GM12872 (cell line): ENCODE measurements around the gene HDAC6.

Experiments used
- TF ChIP-seq, protein P1 (sequence below): IDR thresholded peaks from 3 replicates; pipeline ENCODE4 v1.5.1; 2011; ENCODE audit warnings: low read depth, mild to moderate bottlenecking, low read length, moderate library complexity; ENCODE audit not compliant: insufficient read depth

HDAC6 gene

DNA sequence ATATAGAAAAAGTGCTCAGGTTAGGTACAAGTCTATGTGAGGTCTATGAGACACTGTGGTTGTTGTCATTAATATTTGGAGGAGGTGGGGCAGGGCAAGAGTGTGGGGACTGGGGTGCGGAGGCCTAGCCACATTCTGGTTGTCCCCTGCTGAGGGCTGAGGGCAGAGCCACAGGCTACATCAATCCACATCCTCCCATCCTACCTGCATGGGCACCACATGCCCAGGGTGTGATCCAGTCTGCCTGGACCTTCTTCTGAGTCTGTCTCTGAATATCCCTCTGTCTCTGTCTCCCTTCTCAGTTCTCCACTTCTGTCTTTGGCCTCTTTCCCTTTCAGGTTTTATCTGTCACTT is 16.7 kb upstream of the HDAC6 start:
- TF ChIP-seq, protein P1, sequence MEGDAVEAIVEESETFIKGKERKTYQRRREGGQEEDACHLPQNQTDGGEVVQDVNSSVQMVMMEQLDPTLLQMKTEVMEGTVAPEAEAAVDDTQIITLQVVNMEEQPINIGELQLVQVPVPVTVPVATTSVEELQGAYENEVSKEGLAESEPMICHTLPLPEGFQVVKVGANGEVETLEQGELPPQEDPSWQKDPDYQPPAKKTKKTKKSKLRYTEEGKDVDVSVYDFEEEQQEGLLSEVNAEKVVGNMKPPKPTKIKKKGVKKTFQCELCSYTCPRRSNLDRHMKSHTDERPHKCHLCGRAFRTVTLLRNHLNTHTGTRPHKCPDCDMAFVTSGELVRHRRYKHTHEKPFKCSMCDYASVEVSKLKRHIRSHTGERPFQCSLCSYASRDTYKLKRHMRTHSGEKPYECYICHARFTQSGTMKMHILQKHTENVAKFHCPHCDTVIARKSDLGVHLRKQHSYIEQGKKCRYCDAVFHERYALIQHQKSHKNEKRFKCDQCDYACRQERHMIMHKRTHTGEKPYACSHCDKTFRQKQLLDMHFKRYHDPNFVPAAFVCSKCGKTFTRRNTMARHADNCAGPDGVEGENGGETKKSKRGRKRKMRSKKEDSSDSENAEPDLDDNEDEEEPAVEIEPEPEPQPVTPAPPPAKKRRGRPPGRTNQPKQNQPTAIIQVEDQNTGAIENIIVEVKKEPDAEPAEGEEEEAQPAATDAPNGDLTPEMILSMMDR = no peak

DNA sequence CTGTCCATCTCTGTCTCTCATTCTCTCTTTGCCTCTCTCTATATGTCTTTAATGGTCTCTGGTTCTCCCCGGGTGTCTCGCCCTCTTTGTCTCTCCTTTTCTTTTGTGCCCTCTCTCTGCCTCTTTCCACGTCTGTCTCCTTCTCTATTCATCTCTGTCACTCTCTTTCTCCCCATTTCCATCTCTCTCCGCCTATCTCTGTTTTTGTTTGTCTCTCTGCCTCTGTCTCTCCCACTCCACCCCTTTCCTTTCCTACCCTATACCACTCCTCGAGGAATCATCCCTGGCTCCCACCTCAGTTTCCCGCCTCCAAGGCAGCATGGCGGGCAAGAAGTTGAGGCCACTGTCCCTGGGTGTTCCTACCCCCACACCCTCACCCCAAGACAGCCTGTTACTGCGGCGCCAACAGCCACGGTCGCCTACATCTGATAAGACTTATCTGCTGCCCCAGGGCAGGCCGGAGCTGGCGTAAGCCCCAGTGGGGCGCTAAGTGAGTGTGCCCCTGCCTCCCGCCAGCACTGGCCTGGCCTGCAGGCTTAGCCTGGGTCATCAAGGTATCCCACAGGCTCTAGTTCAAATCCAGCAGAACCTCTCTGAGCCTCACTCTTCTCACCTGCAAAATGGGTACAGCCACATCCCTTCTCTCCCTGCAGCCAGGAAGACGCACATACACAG is 16.2 kb upstream of the HDAC6 start:
- TF ChIP-seq, protein P1 = no peak

DNA sequence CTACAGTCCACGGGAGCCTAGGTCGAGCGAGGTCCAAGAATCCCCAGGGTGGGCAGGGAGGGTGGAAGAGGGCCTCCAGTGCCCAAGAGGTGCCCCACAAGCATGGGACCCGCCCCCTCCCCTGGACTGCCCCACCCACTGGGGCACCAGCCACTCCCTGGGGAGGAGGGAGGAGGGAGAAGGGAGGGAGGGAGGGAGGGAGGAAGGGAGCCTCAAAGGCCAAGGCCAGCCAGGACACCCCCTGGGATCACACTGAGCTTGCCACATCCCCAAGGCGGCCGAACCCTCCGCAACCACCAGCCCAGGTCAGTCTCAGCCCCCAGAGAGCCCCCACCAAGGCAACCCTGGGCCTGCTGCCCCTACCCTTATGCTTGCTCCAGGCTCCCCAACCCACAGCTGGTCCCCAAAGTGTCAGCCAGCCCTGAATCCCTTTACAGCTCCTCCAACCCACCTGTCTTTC is 15.5 kb upstream of the HDAC6 start, which contains the start of gene GATA1:
Gene GATA1 (plus strand): TSS at position 250 of the 460 bp plus-strand sequence. CDS start 4,520 bp downstream, outside the sequence.
- TF ChIP-seq, protein P1 = no peak

DNA sequence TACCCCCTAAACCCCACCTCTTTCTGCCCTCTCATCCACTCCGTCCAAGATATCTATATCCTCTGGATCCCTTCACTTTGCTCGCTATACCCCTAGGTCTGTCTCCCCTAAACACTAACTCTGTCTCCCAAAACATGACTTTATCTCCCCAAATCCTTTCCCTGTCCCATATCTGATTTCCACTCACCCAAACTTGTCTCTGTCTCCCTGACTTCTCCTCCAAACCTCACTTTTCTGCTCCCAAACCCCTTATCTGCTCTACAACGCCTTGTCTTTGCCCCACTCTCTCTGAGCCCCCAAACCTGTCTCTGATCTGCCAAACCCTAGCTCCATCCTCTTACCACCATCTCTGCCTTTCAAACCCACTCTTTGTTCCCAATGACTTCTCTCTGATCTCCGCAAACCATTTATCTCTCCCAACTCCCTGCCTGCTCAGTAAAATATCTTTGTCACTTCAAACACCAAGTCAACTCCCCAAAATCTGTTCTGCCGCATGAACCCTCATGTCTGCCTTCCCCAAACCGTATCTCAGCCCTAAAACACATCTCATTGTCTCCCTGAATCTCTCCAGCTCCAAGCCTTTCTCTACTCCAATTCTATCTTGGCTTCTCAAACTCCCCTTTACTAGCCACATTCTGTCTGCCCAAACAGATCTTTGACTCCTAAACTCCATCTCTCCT is 14.9 kb upstream of the HDAC6 start:
- TF ChIP-seq, protein P1 = no peak

DNA sequence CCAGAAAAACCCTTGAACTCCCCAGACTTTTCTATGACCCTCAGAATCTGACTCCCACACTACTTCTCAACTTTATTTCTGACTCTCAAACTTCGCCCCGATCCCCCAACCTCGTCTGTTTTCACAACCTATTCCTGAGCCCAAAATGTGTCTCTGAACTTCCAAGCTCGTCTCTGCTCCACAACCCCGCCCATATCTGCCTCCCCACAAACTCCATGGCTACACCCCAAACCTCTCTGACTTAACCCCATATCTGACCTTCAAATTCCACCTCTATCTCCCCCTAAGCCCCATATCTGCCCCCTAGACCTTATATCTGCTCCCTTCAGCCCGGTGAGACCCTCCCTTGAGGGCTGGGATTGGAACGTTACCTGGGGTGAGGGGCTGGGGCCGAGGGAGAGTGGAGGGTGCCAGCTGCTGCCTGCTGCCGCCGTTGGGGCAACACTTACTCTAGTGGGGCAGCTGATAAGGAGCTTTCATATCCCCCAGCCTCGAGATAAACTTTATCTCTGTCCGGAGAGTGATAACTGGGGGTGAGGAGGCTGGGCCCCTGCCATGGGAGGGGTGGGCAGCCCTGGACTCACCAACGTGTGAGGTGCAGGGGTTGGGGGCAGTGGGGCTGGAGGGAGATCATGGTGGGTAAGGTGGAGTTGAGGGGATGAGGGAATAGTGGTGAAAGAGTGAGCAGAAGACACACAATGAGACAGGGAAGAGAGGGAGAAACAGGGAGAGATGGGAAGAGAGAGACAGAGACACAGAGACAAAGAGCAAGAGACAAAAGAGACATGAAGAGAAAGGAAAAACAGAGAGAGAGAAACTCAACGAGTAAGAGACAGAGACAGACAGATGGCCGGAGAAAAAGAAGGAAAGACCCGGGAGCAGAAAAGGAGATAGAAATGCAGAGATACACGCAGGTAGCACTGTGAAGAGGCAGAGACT is 14.1 kb upstream of the HDAC6 start:
- TF ChIP-seq, protein P1 = no peak

DNA sequence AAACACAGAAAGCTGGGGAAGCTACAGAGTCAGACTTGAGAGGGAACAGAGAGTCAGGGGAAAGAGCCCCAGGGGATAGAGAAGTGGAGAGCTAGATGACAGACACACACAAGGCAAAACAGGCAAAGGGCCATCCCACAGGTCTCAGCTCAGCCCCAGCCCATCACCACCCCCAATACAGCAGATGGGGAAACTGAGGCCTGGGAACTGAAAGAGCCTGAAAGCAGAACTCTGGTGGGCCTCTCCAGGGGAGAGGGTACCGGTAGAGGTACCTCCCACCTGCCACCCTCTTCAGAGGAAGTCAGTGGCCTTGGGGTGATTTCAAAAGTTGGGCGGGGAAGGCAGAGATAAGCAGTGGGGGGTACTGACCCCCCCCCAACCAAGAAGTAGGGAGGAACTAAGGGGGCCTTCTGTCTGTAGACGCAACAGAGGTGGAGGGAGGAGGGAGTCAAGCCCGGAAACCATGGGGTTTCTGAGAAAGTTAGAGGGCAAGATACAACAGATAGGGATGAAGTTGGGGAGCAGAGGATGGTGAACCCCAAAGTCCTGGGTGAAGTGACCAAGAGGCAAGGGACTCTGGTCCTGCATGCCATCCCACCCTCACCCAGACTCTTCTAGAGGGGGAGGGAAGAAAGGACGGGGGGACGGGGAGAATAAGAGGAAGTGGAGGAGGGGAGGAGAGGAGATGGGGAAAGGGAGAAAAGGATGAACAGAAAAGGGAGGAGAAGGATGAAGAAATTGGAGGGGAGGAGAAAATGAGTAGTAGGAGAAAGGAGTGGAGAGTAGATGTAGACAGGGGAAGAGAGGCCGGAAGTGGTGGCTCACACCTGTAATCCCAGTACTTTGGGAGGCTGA is 12.3 kb upstream of the HDAC6 start:
- TF ChIP-seq, protein P1 = no peak
